GM21447 (cell line): ENCODE data around the gene CFAP107.

Experiments used
- ATAC-seq: cut with Tn5 transposase; IDR thresholded peaks from one replicate; pipeline ENCODE4 v1.9.1; 2021; ENCODE audit not compliant: unreplicated experiment

The CFAP107 gene

DNA sequence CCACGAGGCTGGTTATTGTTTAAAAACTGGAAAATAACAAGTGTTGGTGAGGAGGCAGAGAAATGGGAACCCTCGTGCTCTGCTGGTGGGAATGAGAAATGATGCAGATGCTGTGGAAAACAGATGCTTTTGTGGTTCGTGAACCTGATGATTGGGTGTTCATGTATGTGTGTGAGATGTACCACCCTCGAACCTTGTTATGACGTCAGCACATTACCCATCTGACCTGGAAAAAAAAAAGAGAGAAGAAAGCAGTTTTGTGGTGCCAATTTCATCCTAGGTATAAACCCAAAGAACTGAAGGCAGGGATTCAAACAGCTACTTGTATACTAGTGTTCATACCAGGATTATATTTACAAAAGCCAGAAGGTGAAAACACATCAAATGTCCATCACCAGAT lies 6.4 kb upstream of the CFAP107 start:
- ATAC-seq, result no peak

DNA sequence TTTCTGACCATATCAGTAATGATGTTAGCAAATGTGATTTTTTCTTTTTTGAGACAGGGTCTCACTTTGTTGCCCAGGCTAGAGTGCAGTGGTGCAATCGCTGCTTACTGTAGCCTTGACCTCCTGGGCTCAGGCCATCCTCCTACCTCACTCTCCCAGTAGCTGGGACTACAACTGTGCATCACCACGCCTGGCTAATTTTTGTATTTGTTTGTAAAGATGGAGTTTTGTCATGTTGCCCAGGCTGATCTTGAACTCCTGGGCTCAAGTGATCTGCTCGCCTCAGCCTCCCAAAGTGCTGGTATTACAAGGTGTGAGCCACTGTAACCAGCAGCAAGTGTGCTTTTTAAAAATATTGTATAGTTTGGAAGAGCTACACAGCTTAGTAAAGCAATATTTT lies 4.1 kb upstream of the CFAP107 start:
- ATAC-seq, result no peak

- ATAC-seq, result no peak
Observed at GRCh38 chr1:12745126-12745991, 641 bp upstream of the CFAP107 start.

DNA sequence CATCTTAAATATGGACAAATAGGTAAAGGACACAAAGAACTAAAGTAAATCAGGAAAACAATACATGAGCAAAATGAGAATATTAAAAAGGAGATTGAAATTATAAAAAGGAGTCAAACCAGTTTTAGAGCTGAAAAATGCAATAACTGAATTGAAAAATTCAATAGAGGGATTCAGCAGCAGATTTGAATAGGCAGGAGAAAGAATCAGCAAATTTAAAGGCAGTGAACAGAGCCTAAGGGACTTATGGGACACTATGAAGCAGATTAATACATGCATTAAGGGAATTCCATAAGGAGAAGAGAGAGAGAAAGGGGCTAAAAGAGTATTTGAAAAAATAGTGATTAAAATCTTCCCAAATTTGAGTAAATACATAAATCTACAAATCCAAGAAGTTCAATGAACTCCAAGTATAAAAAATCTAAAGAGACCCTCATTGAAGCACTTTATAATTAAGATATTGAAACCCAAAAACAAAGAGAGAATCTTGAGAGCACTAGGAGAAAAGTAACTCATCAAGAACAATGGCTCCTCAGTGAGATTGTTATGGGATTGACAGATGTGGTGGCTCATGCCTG lies 2.9 kb downstream of the CFAP107 start:
- ATAC-seq, result no peak

- no peak for ATAC-seq
Observed at GRCh38 chr1:12754738-12755137, 8.7 kb downstream of the CFAP107 start.

GRCh38 chr1:12756273-12756672 lies 10.3 kb downstream of the CFAP107 start:
- no peak for ATAC-seq

GRCh38 chr1:12756768-12757413 lies 10.9 kb downstream of the CFAP107 start:
- no peak for ATAC-seq

- ATAC-seq, result no peak
Observed at GRCh38 chr1:12757836-12758235, 11.8 kb downstream of the CFAP107 start.

DNA sequence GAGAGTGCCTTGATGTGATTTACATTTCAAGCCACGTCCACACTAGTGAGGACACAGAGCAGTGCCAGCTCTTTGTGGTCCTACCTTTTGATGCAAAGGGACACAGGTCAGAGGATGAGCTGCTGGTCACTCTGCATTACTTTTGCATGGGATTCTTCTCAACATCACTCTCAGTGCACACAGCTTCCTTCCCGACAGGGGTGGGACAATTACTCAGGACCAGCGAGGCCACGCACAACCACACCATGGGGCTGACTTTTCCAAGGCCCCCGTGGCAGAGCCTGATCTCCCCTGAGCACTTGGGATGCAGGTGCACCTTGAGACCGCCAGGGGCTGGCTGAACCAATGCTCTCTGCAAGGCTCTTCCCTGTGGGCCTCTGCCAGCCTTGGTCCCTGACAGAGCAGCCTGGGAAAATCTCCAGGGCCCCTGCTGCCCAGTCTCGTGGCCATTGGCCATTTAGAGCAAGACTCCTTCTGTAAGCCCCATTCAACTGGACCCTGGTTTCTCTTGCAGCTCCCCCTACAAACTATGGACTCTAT lies 14.3 kb downstream of the CFAP107 start:
- no peak for ATAC-seq

GRCh38 chr1:12761781-12762180 lies 15.8 kb downstream of the CFAP107 start:
- ATAC-seq, result no peak

DNA sequence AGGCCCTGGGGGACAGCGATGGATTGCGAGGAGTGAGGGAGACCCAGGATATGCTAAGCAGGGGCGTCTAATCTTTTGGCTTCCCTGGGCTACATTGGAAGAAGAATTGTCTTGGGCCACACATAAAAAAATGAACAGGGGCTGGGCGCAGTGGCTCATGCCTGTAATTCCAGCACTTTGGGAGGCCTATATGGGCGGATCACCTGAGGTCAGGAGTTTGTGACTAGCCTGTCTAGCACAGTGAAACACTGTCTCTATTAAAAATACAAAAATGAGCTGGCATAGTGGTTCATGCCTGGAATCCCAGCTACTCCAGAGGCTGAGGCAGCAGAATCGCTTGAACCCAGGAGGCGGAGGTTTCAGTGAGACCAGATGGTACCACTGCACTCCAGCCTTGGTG lies 16.8 kb downstream of the CFAP107 start:
- no peak for ATAC-seq

DNA sequence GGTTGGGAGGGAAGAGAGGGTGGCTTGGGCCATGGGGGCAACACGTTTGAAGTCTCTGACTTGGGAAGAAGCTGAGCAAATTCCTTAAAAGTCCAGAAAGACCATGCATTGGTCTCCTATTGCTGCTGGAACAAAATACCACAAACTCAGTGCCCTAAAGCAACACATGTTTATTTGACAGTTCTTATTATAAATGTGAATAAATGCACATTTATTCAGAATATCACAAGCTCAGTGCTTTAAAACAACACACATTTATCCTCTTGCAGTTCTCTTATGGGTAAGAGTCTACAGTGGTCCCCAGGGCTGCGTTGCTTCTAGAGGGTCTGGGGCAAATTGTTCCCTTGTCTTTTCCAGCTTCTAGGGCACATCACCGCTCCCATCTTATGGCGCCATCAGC lies 17.5 kb downstream of the CFAP107 start:
- no peak for ATAC-seq

- ATAC-seq, result no peak
Observed at GRCh38 chr1:12764016-12764415, 18.0 kb downstream of the CFAP107 start.

- no peak for ATAC-seq
Observed at GRCh38 chr1:12769031-12769430, 23.0 kb downstream of the CFAP107 start.

- no peak for ATAC-seq
Observed at GRCh38 chr1:12769976-12770505, 24.0 kb downstream of the CFAP107 start.

GRCh38 chr1:12770620-12771019 lies 24.6 kb downstream of the CFAP107 start:
- ATAC-seq, result no peak

- ATAC-seq, result no peak
Observed at GRCh38 chr1:12771186-12771585, 25.2 kb downstream of the CFAP107 start.

- ATAC-seq, result no peak
Observed at GRCh38 chr1:12772520-12772919, 26.5 kb downstream of the CFAP107 start.

GRCh38 chr1:12773438-12773837 lies 27.4 kb downstream of the CFAP107 start, which contains the start of gene PRAMEF12:
Gene PRAMEF12, plus strand, starts transcription at chr1:12773738. Its CDS starts 1,130 bp downstream, at chr1:12774868.
- no peak for ATAC-seq

DNA sequence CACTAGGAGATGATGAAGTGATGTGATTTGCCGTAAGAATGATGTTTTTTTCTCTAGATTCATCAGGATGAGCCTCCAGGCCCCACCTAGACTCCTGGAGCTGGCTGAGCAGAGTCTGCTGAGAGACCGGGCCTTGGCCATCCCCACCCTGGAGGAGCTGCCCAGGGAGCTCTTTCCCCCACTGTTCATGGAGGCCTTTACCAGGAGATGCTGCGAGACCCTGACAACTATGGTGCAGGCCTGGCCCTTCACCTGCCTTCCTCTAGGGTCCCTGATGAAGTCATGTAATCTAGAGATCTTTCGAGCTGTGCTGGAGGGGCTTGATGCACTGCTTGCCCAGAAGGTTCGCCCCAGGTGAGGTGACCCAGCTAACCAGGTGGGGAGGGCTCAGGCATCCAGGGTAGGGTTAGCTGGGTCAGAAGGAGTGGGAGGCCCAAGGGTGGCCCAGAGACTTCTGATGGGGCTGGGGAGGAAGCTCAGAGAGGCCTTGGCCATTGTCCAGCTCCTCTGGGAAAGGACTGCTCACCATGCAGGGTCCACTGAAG lies 28.9 kb downstream of the CFAP107 start:
- ATAC-seq, result no peak

GRCh38 chr1:12775443-12775842 lies 29.4 kb downstream of the CFAP107 start:
- ATAC-seq, result no peak
